ENCODE results near the gene LMNB1. TPM values are rescaled to one million over a fixed set of nuclear protein-coding genes. Genes with fewer than 3 reads are reported as not detected.

Gene LMNB1
- total RNA-seq, 1 experiment from 2014 or later, result 220 TPM

DNA sequence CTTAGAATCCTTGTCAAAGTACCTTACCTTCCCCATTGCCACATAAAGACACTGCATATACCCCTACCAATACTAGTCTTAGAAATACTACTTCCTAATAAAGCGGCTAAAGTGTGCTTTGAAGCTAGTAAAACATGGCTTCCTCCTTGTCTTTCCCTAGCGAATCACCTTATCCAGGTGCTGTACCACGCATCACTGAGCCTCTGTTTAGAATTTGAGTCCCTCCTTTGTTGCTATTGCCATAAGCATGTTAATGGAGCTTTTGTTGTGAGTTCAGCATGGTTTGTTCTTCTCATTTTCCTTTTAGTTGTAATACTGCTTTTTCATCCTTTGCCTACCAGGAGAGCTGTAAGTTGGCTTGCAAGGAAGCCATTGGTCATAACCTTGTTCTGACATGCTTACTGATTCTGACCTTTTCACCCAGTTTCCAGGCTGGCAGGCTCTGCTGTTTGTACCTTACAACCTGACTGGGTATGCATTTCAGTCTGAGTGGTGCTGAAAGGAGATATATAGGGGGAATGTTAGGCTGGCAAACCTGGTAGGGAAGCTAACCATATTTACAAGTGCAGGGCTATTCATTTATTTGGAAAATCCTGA, 49.8 kb downstream of the LMNB1 start:
- H3K36me3 Mint-ChIP-seq, result peaks cover 87% of the 10 kb centered on the region
- peak overlapping the region; percentile 67 for H3K27ac Mint-ChIP-seq
- H3K9me3 Mint-ChIP-seq, result no peaks in the 10 kb centered on the region
- CTCF ChIA-PET, result no interaction called here
- no peak overlapping the region for H3K4me3 Mint-ChIP-seq
- POLR2A ChIA-PET, result no interaction called here
- TF ChIP-seq IRF2 (CRISPR knock-in tag; IDR thresholded peaks at IDR 0.05; ENCODE audit: borderline replicate concordance, low read depth), result no peak
- TF ChIP-seq, protein P1, sequence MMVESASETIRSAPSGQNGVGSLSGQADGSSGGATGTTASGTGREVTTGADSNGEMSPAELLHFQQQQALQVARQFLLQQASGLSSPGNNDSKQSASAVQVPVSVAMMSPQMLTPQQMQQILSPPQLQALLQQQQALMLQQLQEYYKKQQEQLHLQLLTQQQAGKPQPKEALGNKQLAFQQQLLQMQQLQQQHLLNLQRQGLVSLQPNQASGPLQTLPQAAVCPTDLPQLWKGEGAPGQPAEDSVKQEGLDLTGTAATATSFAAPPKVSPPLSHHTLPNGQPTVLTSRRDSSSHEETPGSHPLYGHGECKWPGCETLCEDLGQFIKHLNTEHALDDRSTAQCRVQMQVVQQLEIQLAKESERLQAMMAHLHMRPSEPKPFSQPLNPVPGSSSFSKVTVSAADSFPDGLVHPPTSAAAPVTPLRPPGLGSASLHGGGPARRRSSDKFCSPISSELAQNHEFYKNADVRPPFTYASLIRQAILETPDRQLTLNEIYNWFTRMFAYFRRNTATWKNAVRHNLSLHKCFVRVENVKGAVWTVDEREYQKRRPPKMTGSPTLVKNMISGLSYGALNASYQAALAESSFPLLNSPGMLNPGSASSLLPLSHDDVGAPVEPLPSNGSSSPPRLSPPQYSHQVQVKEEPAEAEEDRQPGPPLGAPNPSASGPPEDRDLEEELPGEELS (CRISPR knock-in tag; IDR thresholded peaks at IDR 0.05), result no peak
- no peak for TF ChIP-seq SMAD3 (CRISPR knock-in tag; IDR thresholded peaks at IDR 0.05; ENCODE audit: borderline replicate concordance)
- TF ChIP-seq ELF4 (CRISPR knock-in tag; IDR thresholded peaks at IDR 0.05; ENCODE audit: low read depth), result no peak
- no peak for TF ChIP-seq GABPB1 (CRISPR knock-in tag; IDR thresholded peaks at IDR 0.05)
- TF ChIP-seq, protein P2, sequence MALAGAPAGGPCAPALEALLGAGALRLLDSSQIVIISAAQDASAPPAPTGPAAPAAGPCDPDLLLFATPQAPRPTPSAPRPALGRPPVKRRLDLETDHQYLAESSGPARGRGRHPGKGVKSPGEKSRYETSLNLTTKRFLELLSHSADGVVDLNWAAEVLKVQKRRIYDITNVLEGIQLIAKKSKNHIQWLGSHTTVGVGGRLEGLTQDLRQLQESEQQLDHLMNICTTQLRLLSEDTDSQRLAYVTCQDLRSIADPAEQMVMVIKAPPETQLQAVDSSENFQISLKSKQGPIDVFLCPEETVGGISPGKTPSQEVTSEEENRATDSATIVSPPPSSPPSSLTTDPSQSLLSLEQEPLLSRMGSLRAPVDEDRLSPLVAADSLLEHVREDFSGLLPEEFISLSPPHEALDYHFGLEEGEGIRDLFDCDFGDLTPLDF (CRISPR knock-in tag; IDR thresholded peaks at IDR 0.05), result no peak
- TF ChIP-seq ZNF671 (CRISPR knock-in tag; IDR thresholded peaks at IDR 0.05), result no peak
- no peak for TF ChIP-seq HMGA2 (CRISPR knock-in tag; IDR thresholded peaks at IDR 0.05)
- TF ChIP-seq ZNF263 (CRISPR knock-in tag; IDR thresholded peaks at IDR 0.05; ENCODE audit: low read depth), result no peak
- TF ChIP-seq, protein P3, sequence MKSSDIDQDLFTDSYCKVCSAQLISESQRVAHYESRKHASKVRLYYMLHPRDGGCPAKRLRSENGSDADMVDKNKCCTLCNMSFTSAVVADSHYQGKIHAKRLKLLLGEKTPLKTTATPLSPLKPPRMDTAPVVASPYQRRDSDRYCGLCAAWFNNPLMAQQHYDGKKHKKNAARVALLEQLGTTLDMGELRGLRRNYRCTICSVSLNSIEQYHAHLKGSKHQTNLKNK (CRISPR knock-in tag; IDR thresholded peaks at IDR 0.05), result no peak
- no peak for TF ChIP-seq CBFB (CRISPR knock-in tag; IDR thresholded peaks at IDR 0.05; ENCODE audit: low read depth)
- no peak for TF ChIP-seq KAT7 (CRISPR knock-in tag; IDR thresholded peaks at IDR 0.05; ENCODE audit: borderline replicate concordance)
- TF ChIP-seq, protein P4, sequence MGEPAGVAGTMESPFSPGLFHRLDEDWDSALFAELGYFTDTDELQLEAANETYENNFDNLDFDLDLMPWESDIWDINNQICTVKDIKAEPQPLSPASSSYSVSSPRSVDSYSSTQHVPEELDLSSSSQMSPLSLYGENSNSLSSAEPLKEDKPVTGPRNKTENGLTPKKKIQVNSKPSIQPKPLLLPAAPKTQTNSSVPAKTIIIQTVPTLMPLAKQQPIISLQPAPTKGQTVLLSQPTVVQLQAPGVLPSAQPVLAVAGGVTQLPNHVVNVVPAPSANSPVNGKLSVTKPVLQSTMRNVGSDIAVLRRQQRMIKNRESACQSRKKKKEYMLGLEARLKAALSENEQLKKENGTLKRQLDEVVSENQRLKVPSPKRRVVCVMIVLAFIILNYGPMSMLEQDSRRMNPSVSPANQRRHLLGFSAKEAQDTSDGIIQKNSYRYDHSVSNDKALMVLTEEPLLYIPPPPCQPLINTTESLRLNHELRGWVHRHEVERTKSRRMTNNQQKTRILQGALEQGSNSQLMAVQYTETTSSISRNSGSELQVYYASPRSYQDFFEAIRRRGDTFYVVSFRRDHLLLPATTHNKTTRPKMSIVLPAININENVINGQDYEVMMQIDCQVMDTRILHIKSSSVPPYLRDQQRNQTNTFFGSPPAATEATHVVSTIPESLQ (CRISPR knock-in tag; IDR thresholded peaks at IDR 0.05), result no peak
- TF ChIP-seq, protein P5, sequence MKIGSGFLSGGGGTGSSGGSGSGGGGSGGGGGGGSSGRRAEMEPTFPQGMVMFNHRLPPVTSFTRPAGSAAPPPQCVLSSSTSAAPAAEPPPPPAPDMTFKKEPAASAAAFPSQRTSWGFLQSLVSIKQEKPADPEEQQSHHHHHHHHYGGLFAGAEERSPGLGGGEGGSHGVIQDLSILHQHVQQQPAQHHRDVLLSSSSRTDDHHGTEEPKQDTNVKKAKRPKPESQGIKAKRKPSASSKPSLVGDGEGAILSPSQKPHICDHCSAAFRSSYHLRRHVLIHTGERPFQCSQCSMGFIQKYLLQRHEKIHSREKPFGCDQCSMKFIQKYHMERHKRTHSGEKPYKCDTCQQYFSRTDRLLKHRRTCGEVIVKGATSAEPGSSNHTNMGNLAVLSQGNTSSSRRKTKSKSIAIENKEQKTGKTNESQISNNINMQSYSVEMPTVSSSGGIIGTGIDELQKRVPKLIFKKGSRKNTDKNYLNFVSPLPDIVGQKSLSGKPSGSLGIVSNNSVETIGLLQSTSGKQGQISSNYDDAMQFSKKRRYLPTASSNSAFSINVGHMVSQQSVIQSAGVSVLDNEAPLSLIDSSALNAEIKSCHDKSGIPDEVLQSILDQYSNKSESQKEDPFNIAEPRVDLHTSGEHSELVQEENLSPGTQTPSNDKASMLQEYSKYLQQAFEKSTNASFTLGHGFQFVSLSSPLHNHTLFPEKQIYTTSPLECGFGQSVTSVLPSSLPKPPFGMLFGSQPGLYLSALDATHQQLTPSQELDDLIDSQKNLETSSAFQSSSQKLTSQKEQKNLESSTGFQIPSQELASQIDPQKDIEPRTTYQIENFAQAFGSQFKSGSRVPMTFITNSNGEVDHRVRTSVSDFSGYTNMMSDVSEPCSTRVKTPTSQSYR (CRISPR knock-in tag; IDR thresholded peaks at IDR 0.05), result no peak
- TF ChIP-seq, protein P6, sequence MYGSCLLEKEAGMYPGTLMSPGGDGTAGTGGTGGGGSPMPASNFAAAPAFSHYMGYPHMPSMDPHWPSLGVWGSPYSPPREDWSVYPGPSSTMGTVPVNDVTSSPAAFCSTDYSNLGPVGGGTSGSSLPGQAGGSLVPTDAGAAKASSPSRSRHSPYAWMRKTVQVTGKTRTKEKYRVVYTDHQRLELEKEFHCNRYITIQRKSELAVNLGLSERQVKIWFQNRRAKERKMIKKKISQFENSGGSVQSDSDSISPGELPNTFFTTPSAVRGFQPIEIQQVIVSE (CRISPR knock-in tag; IDR thresholded peaks at IDR 0.05; ENCODE audit: borderline replicate concordance), result no peak
- TF ChIP-seq, protein P7, sequence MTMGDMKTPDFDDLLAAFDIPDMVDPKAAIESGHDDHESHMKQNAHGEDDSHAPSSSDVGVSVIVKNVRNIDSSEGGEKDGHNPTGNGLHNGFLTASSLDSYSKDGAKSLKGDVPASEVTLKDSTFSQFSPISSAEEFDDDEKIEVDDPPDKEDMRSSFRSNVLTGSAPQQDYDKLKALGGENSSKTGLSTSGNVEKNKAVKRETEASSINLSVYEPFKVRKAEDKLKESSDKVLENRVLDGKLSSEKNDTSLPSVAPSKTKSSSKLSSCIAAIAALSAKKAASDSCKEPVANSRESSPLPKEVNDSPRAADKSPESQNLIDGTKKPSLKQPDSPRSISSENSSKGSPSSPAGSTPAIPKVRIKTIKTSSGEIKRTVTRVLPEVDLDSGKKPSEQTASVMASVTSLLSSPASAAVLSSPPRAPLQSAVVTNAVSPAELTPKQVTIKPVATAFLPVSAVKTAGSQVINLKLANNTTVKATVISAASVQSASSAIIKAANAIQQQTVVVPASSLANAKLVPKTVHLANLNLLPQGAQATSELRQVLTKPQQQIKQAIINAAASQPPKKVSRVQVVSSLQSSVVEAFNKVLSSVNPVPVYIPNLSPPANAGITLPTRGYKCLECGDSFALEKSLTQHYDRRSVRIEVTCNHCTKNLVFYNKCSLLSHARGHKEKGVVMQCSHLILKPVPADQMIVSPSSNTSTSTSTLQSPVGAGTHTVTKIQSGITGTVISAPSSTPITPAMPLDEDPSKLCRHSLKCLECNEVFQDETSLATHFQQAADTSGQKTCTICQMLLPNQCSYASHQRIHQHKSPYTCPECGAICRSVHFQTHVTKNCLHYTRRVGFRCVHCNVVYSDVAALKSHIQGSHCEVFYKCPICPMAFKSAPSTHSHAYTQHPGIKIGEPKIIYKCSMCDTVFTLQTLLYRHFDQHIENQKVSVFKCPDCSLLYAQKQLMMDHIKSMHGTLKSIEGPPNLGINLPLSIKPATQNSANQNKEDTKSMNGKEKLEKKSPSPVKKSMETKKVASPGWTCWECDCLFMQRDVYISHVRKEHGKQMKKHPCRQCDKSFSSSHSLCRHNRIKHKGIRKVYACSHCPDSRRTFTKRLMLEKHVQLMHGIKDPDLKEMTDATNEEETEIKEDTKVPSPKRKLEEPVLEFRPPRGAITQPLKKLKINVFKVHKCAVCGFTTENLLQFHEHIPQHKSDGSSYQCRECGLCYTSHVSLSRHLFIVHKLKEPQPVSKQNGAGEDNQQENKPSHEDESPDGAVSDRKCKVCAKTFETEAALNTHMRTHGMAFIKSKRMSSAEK (CRISPR knock-in tag; IDR thresholded peaks at IDR 0.05; ENCODE audit: borderline replicate concordance), result no peak
- TF ChIP-seq, protein P8, sequence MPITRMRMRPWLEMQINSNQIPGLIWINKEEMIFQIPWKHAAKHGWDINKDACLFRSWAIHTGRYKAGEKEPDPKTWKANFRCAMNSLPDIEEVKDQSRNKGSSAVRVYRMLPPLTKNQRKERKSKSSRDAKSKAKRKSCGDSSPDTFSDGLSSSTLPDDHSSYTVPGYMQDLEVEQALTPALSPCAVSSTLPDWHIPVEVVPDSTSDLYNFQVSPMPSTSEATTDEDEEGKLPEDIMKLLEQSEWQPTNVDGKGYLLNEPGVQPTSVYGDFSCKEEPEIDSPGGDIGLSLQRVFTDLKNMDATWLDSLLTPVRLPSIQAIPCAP (CRISPR knock-in tag; IDR thresholded peaks at IDR 0.05), result no peak
- no peak for TF ChIP-seq RELA (CRISPR knock-in tag; IDR thresholded peaks at IDR 0.05; ENCODE audit: borderline replicate concordance)
- no peak for TF ChIP-seq ATF1 (CRISPR knock-in tag; IDR thresholded peaks at IDR 0.05)
- TF ChIP-seq, protein P9, sequence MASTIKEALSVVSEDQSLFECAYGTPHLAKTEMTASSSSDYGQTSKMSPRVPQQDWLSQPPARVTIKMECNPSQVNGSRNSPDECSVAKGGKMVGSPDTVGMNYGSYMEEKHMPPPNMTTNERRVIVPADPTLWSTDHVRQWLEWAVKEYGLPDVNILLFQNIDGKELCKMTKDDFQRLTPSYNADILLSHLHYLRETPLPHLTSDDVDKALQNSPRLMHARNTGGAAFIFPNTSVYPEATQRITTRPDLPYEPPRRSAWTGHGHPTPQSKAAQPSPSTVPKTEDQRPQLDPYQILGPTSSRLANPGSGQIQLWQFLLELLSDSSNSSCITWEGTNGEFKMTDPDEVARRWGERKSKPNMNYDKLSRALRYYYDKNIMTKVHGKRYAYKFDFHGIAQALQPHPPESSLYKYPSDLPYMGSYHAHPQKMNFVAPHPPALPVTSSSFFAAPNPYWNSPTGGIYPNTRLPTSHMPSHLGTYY (CRISPR knock-in tag; IDR thresholded peaks at IDR 0.05), result no peak
- ATAC-seq, result peak; percentile 60
- no peak for DNase-seq (ENCODE audit: low spot score)
- H3K4me1 Mint-ChIP-seq, result peaks cover 28% of the 10 kb centered on the region
- H3K27me3 Mint-ChIP-seq (ENCODE audit: low read depth), result no peaks in the 10 kb centered on the region

Data from WTC11 (cell line).